ENCODE data around the gene ZFP3. TPM values are rescaled to one million over a fixed set of nuclear protein-coding genes. Genes with fewer than 3 reads are reported as not detected.

The ZFP3 gene
- total and polyA plus RNA-seq, 2 donors (not counting 3 experiments of a cell fraction or from before 2014, with no cell fraction given): 1.7 TPM

DNA sequence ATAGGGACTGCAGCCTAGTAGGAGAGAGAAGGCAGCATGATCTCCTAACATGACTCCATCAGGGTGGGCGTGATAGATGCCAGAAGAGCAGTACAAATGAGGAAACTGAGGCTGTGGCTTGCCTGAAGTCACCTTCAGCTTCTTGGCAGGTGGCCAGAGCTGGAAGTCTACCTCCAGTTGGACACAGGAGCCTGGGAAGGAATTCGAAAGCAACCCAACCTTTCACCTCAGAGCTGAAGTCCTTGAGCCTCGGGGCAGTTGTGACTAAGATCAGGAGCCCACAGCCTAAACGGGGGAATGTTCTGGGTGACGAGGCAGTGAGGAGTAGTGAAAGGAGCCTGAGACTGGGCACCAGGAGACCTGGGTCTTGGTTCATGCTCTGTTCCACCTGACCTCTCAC is 33.6 kb upstream of the ZFP3 start:
- Histone ChIP-seq H3K4me3 (replicated peaks in 1 of 3; ENCODE audit: insufficient read depth in 1 of 3, low read depth in 1 of 3, low read length in 3 of 3) (no peak overlapping the region), H4K20me1 (replicated peaks; ENCODE audit: control insufficient read depth, extremely low read depth, insufficient read depth, low read length) (no peaks in the 10 kb centered on the region), H3K36me3 (ENCODE audit: control insufficient read depth in 2 of 2, extremely low read depth in 1 of 2, insufficient read depth in 2 of 2, low read length in 2 of 2) (no peaks in the 10 kb centered on the region), H3K4me2 (ENCODE audit: insufficient read depth, low read length) (no peak overlapping the region), H3K9me3 (replicated peaks; ENCODE audit: control insufficient read depth, insufficient read depth, low read length) (no peaks in the 10 kb centered on the region), H3K4me1 (ENCODE audit: control insufficient read depth, extremely low read depth, insufficient read depth, low read length) (peaks cover 5% of the 10 kb centered on the region), H3K27me3 (ENCODE audit: control insufficient read depth in 2 of 2, insufficient read depth in 2 of 2, low read length in 2 of 2) (no peaks in the 10 kb centered on the region), H3K27ac (ENCODE audit: insufficient read depth, low read depth, low read length) (no peak overlapping the region), H3K9me1 (replicated peaks; ENCODE audit: control insufficient read depth, extremely low read depth, insufficient read depth, low read length) (no peaks in the 10 kb centered on the region), H2AFZ (ENCODE audit: low read depth, low read length) (no peak overlapping the region), H3K9ac (replicated peaks; ENCODE audit: extremely low read depth, insufficient read depth, low read length) (no peak overlapping the region), H3K79me2 (ENCODE audit: control insufficient read depth, insufficient read depth, low read length) (no peaks in the 10 kb centered on the region)
- no TSS peak for BruUV-seq (replicated peaks)
- ChIA-PET CTCF (interaction anchor here (1.2 kb wide), 1 partner anchor 18 kb away, joined by 4 read pairs; no protein-coding TSS in a partner anchor), POLR2A (no interaction called here)
- TF ChIP-seq CTCF (IDR thresholded peaks at IDR 0.05; ENCODE audit: extremely low read depth in 1 of 2, insufficient read depth in 1 of 2, low read depth in 1 of 2, low read length in 2 of 2) (no peak), GATA2 (IDR thresholded peaks at IDR 0.05; ENCODE audit: insufficient read depth, insufficient read length, low read depth, low read length) (no peak), EZH2 (IDR thresholded peaks at IDR 0.05; ENCODE audit: borderline replicate concordance, low read depth, low read length, severe bottlenecking) (no peak), MYC (IDR thresholded peaks at IDR 0.05; ENCODE audit: low read depth, low read length) (no peak), JUN (IDR thresholded peaks at IDR 0.05; ENCODE audit: borderline replicate concordance, insufficient read depth, insufficient read length, low read depth) (no peak), POLR2AphosphoS5 (IDR thresholded peaks at IDR 0.05; ENCODE audit: insufficient read depth, low read depth, low read length) (no peak), POLR2A (IDR thresholded peaks at IDR 0.05; ENCODE audit: low read depth, low read length) (no peak), FOS (IDR thresholded peaks at IDR 0.05; ENCODE audit: borderline replicate concordance, insufficient read depth, low read length) (no peak)
- TF ChIP-seq, protein P1, sequence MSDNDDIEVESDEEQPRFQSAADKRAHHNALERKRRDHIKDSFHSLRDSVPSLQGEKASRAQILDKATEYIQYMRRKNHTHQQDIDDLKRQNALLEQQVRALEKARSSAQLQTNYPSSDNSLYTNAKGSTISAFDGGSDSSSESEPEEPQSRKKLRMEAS (IDR thresholded peaks at IDR 0.05; ENCODE audit: insufficient read depth, insufficient read length): no peak
- dilution Hi-C loops (cut with MboI; ENCODE audit: extremely low pct_ligation_motif_present, low sequenced_read_pairs): no loop called here
- intact Hi-C loops (cut with micrococcal nuclease): no loop called here
- DNase-seq (ENCODE audit: low read depth, low spot score) (no peak), FAIRE-seq (no peak)
